Fibroblast of upper back skin (primary cell): ENCODE results near the gene CFAP53.
"Not testable (repeated sequence)": the region's sequence is repeated elsewhere in the genome, so short reads cannot be mapped to it uniquely, and the experiment has no call there.

Experiments used
- DNase-seq: peaks from one replicate; pipeline ENCODE4 v3.0.0-alpha.2; 2013

CFAP53 gene, protein sequence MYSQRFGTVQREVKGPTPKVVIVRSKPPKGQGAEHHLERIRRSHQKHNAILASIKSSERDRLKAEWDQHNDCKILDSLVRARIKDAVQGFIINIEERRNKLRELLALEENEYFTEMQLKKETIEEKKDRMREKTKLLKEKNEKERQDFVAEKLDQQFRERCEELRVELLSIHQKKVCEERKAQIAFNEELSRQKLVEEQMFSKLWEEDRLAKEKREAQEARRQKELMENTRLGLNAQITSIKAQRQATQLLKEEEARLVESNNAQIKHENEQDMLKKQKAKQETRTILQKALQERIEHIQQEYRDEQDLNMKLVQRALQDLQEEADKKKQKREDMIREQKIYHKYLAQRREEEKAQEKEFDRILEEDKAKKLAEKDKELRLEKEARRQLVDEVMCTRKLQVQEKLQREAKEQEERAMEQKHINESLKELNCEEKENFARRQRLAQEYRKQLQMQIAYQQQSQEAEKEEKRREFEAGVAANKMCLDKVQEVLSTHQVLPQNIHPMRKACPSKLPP

DNA sequence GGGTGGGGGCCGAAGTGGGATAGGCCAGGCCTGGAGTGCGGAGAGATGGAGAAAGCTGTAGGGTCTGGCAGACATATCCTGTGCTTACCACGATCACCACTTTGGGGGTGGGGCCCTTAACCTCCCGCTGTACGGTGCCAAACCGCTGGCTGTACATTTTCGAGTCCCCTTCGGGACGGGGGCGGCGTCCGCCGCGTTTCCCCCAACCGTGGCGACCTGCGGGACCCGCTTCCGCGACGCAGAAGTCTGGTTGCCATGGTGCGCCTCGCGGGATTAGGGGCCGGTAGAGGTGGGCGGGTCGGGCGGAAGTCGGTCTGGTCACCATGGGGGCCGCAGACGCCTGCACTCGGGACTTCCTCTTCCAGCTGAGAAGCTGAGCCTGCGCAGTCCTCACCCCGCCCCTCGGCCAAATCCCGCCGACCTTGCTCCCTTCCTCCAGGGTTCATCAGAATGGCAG, at the start of gene CFAP53:
CFAP53 (minus strand) TSS at position 248 of the 457 bp plus-strand sequence; CDS start at position 157, 91 bp downstream.
- DNase-seq = peak; percentile 88

DNA sequence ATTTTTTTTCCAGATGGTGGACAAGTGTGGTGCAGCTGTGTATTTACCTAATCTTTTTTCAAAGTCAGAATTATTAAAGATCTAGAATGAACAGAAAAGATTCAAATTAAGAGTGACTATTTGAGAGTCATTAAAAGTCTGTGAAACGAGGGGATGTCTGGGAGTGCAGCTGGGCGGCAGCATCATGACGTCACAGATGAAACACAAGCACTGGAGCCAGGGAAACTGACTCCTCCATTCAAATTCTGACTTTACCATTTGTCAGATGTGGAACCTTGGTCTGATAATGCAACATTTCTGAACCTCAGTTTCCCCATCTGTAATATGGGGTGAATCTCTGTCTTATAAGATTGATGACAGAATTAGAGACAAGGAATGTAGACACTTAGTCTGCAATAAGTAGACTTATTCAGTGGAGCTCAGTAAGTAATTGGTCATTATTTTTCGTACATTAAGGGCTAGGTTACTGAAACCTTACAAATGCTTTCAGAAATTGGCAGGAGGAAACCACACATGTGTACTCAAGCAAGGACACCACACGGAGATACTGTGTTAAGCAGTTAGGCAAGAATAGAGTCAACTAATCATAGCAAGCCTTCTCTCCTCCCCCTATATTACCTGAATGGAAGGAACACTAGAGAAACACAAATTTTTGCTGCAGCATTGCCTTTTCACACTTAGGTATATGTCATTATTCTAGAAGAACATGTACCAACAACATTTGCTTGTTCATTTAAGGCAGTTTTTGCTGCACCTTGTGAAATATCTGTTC, 49.0 kb upstream of the CFAP53 start:
- no peak for DNase-seq

DNA sequence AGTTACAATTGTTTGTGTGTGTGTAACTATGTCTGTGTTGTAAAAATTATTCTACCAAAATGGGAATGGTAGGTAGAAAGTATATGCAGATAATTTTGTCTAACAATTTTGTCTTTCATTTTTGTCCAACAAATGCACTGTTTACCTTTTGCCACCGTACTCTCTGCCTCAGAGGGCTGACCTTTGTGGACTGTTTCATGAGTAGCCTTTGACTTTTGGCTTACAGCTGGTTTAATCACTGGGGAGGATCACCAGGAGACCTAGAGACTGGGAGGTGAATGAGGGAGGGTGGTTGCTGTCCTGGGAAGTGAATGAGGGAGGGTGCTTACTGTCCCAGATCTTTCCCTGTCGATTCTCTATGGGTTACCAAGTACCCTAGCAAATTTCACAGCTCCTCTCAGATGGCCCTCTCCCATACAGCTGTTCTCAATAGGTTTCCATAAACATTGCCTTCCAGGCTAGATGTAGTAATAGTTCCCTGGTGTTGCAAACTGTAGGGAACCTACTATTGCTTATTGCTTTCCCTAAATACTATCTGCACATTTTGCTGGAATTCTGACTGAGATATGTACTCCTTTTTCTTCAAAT, 47.7 kb upstream of the CFAP53 start:
- DNase-seq = no peak

DNA sequence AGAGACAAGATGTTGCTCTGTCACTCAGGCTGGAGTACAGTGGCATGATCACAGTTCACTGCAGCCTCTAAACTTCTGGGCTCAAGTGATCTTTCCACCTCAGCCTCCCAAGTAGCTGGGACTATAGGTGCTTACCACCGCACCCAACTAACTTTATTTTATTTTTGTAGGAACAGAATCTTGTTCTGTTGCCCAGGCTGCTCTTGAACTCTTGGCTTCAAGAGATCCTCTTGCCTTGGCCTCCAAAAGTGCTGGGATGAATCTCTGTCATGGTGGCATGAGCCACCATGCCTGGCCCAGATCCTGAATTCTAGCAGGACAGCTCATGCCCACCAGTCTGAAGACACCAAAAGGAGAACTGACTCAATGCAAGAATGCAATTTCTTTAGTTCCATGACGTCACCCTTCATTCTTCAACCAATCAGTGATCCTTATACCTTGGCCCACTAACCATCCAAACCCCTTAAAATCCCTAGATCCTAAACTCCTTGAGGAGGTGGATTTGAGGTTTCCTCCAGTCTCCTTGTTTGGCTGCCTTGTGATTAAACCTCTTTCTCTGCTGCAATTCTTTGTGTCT, 46.8 kb upstream of the CFAP53 start:
- no peak for DNase-seq

DNA sequence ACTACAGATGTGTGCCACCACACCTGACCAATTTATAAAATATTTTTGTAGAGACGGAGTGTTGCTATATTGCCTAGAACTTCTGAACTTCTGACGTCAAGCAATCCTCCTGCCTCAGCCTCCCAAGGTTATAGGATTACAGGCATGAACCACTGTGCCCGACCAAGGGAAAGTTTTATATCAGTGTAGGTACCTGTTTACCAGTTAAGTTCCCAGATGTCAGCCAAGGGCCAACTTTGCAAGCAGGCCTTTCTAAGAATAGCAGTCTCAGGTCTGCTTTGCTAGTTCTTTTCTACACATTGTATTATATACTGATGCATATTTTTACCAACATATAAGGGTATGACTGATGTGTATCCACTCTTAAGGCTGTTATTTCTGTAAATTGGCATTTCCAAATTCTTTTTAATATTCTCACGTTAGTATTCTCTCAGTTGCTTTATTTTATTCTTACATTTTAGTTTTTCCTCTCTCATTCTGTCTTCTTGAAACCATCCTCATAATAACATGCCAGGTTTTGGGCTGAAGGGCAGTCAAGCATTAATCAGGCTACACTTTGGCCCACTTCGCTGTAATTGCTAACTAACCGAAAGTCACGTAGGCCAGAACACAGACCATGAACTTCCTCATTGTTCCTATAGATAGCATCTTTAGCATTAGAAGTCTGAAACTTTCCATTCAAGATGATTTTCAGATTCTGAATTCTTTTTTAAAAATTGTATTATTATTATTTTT, 46.2 kb upstream of the CFAP53 start:
- DNase-seq = no peak

DNA sequence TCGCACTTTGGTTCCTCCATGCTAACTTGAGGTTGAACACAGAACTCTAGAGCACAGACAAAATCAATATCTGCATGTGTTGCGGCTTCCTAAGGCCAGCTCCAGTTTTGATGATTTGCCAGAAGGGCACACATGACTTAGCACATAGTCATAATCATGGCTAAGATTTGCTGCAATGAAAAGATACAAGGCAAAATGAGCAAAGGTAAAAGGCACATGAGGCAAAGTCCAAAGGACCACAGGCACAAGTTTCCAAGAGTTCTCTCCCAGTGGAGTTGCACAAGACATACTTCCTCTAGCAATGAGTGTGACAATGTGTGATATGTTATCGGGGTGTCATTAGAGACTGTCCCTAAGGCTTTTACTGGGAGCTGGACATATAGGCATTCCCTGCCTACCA, 45.4 kb upstream of the CFAP53 start:
- no peak for DNase-seq

DNA sequence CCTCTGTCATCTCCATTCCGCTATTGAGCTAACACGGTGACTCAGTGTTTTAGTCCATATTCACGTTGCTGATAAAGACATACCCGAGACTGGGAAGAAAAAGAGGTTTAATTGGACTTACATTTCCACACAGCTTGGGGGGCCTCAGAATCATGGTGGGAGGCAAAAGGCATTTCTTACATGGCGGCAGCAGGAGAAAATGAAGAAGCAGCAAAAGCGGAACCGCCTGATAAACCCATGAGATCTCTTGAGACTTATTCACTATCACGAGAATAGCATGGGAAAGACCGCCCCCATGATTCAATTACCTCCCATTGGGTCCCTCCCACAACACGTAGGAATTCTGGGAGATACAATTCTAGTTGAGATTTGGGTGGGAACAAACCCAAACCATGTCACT, 43.8 kb upstream of the CFAP53 start:
- no peak for DNase-seq

DNA sequence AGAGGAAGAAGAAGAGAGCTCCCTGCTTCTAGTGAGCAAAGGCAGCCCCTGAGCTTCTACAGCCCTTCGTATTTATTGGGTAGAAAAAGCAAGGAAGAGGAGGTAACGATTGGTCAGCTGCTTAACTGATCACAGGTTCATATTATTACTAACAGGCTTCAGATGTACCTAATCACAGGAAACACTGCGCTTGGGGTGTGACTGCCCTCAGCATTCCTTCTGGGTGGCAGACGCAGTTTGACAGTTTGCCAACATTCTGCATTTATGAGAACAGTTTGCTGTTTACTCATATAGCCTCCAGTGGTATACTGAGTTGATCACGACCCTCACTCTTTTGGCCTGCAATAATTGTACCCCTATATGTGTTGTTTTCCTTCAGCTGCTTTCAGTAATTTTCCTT, 42.6 kb upstream of the CFAP53 start:
- not testable (repeated sequence) for DNase-seq

DNA sequence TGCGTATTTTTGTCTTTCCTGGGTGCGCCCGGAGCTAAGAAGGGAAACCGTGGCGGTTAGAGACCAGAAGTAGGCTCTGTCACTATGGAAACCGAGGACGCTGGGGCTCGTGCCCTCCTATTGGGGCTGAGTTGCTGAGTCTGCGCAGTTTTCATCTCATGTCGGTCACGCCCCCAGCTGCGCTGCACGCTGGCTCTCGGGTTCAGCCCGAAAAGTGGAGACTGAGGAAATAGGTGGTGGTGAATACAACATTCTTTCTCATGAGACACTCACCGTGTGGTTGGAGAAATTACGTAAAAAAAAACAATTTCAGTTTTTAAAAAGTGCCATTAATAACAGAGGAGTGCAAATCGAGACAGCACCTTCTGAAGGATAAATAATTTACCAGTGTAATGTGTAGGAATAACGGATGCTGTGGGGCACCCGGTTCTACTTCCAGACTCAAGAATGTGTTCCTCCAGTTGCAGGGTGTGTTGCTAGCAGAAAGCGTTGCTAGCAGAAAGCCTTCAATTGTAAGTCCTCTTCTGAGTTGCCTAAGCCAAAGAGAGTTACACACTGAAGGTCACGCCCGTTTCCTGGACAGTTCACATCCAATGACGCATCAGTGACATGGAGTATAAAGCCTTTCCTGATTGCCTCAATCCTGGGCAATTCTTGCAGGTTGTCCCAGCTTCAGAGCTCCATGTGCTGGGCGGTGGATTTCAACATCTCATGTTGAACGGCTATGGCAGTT, 41.6 kb upstream of the CFAP53 start:
- peak; percentile 92 for DNase-seq

DNA sequence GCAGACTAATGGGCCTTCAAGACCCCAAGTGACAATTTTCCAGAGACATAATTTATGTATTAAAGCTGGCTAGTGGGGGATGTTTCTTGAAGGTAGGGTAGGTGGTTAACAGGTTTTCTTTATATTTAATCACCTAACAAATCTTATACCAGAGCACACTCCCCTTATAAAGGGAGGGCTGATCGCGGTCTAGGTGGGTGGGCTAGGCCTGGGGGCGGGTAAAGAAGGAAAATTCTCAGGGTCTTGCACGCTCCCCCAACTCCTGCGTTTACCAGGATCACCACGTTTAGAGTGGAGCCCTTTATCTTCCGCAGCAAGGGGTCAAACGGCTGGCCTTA, 41.1 kb upstream of the CFAP53 start:
- DNase-seq = no peak

DNA sequence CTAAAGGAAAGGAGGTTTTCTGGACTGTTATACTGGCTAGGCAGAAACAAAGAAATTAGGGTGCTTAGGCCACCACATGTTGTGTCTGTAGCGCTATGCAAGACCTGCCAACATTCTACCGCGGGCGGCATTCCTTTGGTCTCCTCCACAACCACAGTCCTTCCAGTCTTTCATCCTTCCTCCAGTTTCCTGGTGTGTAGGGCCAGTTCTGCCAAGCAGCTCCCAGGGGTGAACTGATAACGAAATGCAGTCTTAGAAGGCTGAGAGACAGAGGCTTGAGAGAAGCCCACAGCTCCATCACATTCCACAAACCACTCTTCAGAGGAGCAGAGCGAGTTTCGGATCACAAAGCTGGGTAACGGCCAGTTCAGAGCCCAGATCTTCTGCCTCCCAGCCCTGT, 40.6 kb upstream of the CFAP53 start:
- peak; percentile 81 for DNase-seq

DNA sequence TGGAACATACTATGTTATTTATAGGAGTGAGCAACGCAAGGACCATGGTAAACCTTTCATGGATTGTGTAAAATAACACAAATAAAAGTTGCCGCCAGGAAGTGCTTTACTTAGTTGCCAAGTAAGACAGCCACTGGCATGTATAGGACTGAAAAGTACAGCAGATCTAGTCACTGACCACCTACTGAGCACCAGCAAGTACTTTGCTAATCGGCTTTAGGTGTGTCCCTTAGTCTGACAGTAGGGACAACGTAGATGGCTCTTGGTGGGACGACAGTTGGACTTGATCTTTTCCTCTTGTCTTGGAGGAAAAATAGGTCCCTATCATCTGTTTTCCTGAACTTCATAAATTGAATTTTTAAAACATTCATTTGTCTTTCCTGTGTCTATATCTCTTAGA, 34.8 kb upstream of the CFAP53 start:
- no peak for DNase-seq

DNA sequence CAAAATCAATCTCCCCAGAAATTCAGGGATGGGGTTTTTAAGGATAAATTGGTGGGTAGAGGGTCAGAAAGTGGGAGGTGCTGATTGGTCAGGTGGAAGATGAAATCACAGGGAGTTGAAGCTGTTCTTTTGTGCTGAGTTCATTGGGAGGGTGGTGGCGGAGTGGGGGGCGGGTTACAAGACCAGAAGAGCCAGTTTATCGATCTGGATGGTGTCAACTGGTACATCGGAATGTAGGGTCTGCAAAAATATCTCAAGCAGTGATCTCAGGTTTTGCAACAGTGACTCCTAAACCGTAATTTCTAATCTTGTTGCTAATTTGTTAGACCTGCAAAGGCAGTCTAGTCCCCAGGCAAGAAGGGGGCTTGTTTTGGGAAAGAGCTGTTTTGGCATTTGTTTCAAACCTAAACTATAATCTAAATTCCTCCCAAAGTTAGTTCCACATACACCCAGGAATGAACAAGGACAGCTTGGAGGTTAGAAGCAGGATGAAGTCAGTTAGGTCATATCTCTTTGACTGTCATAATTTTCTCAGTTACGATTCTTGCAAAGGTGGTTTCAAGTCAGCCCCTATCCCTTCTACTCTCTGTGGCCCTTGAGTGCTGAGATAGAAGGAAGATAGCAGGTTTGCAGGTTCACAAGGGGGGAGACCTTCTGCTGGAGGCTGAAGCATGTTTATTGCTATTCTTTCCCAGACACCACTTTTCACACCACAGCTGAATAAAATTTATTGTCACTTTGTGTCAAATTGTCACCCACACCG, 33.5 kb upstream of the CFAP53 start:
- no peak for DNase-seq

DNA sequence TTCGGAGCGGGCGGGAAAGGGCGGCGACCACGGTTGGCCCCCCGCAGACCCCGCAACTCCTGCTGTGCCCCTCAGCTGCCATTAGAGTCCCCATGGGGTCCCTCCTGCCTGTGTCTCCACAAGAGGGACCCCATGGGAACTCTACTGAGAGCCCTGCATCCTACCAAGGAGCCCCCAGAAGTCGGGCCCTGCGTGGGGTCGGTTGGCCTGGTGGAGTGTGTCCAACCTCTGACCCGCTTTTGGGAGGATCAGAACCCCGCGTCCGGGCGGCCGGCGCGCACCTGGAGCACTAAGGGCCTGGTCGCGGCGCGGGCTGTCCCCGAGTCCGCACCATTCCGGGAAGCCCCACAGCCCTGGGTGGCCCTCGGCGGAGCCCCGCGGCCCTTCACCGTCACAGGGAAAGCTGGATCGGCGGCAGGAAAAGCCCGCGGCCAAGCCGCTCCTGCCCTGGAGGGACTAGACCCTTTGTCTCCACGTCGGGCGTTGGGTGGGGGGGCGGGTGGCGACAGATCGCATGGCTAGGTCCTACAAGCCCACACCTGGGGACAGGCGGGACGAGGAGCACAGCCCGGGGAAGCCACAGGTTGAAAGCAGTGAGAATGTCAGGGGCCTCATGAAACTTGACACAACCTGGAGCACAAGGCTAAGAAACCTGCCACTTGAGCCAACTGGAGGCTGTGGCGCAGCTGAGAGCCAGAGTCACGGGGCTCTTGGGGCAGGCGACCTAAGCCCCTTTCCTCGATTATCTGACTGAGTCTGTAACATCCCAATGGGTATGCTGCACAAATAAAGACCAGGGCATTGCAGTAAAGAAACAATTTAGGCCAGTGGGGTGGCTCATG, 32.4 kb upstream of the CFAP53 start:
- DNase-seq = no peak

DNA sequence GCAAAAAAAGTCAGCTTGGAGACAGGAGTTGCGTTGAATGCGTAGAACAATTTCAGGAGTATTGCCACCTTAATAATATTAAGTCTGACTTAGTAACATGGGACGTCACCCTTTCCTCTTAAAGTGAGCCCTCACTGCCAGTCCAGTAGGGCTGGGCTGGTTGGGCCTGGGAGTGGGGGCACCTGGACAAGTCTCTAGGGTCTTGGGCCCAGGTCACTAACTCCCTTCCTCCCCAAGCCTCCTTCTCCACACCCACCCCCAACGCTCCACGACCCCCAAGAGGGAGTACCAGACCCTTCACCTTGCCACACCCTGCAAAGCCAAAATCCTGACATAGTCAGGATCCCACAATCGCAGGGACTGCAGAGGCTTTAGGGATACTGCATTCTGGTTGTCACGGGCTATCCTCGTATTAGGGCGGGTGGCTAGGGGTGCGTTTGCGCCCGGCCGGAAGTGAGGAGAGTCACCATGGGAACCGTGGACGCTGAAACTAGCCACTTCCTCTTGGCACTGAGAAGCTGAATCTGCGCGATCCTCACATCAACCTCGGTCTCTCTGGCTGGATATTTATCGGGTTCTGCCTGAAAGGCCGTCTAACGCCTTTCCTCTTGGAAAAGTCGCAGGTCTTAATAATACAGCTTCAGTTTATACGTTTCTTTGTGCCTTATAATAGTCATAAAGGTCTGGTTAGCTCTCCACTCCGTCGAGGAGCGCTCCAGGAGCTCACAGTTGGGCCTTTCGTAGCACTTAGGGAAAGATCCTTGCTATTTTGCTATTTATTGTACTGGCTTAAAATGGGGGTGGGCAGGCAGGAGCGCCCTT, 31.5 kb upstream of the CFAP53 start:
- DNase-seq = peak; percentile 76

DNA sequence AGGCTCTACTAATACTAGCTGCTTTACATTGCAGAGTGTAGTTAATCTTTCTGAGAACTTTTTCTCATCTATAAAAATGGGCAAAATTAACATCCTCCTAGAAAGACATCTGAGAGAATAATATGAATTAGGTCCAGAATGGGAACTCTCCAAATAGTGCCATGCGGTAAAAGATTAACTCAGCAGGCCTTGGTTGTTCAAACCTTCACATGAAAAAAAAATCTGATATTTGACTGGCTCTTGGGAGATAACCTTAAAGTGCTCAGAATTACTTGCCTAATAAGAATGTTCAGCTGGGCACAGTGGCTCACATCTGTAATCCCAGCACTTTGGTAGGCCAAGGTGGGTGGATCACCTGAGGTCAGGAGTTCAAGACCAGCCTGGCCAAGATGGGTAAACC, 26.7 kb upstream of the CFAP53 start:
- DNase-seq = no peak

DNA sequence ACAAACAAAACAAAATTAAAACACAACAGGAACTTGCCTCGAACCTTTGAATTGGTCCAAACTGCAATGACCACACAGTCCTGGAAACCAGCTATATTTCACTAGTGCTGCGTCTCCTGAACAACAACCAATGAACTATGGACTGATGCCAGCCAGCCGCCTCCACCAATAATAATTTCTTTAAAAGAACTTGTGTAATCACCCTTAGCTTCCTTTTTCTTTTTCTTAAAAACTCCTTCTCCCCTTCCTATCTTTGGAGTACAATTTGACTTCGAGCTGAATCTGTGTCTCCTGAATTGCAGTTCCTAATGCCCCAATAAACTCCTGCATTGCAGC, 22.8 kb upstream of the CFAP53 start:
- DNase-seq = no peak

DNA sequence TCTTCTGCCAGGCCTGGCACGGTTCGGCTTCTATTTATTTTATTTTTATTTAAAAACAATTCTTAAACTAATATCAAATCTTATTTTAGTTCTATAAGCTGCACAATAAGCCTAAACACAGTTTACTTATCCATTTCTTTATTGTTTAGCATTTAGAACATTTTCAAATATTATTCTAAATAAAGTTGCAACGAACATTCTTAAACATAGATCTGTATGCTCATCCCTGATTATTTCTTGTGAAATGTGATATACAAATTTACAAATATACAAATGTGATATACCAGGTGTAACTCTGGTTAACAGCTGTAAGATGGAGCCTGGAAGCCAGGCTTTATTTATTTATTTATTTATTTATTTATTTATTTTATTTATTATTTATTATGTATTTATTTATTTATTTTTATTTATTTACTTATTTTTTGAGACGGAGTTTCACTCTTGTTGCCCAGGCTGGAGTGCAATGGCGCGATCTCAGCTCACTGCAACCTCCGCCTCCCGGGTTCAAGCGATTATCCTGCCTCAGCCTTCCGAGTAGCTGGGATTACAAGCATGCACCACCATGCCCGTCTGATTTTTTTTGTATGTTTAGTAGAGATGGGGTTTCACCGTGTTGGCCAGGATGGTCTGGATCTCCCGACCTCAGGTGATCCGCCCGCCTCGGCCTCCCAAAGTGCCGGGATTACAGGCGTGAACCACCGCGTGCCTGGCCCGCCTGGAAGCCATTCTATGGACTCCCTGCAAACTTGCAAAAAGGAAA, 22.2 kb upstream of the CFAP53 start:
- not testable (repeated sequence) for DNase-seq
